ENCODE data around the gene ALDH1L2.
A peak's percentile ranks its signal among the peaks of the same experiment; 100 is the strongest.
"Not testable (repeated sequence)": the region's sequence is repeated elsewhere in the genome, so short reads cannot be mapped to it uniquely, and the experiment has no call there.

Gene ALDH1L2

GRCh38 chr12:105084251-105085250 lies at the start of gene ALDH1L2:
Gene ALDH1L2, minus strand, starts transcription at chr12:105084458. Its CDS starts 22 bp downstream, at chr12:105084436.
- DNase-seq: no peak

DNA sequence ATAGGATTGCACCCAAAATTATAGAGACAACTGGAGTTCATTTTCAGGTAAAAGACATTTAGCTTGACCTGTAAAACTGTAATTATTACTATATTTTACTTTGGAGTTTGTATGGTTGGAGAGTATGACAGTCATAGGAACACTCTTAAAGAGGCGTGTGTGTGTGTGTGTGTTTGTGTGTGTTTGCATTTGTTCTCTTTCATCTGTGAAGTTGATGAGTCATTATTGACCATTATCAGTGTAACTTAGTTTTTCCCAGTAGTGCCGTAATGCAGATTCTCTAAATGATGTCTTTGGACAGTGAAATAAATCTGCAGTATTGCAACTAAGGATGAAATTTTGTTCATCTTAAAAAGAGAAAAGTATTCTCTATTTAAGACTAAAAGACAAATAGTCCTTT lies 36.3 kb upstream of the ALDH1L2 start:
- DNase-seq: no peak

- no peak for DNase-seq
Observed at GRCh38 chr12:105116969-105117368, 32.7 kb upstream of the ALDH1L2 start.

- DNase-seq: no peak
Observed at GRCh38 chr12:105113094-105113493, 28.8 kb upstream of the ALDH1L2 start.

GRCh38 chr12:105110851-105111250 lies 26.6 kb upstream of the ALDH1L2 start:
- DNase-seq: no peak

DNA sequence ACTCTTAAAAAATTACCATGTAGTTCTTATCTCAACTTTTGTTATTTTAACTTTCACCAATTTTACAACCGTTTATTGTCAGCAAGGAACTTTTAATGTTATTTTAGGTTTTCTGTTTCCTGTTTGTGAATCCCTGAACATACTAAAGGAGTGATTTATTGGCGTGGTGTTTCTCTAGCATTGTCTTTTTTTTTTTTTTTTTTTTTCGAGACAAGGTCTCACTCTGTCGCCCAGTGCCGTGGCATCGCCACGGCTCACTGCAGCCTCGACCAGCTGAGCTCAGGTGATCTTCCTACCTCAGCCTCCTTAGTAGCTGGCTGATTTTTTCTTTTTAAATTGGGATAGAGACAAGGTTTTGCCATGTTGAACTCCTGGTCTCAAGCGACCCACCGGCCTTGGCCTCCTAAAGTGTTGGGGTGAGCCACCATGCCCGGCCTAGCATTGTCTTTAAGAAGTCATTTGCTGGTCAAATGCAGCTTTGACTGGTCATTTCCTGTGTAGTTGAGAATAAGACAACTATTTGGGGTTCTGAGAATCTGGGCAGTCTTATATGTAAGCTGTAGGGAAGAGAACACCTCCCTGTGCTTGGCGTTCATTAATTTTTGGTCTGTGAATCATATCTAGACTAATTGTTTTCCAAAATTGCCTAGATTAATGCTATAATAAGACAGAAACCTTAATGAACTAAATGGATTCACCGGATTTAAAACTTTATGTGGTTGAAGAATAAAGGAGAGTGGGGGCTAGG lies 25.4 kb upstream of the ALDH1L2 start:
- DNase-seq: no peak

- peak; percentile 39 for DNase-seq
Observed at GRCh38 chr12:105107494-105108371, 23.5 kb upstream of the ALDH1L2 start, which contains the start of gene WASHC4. Gene WASHC4, plus strand, starts transcription at chr12:105107731. Its CDS starts 70 bp downstream, at chr12:105107801.

- DNase-seq: no peak
Observed at GRCh38 chr12:105107171-105107493, 22.9 kb upstream of the ALDH1L2 start.

DNA sequence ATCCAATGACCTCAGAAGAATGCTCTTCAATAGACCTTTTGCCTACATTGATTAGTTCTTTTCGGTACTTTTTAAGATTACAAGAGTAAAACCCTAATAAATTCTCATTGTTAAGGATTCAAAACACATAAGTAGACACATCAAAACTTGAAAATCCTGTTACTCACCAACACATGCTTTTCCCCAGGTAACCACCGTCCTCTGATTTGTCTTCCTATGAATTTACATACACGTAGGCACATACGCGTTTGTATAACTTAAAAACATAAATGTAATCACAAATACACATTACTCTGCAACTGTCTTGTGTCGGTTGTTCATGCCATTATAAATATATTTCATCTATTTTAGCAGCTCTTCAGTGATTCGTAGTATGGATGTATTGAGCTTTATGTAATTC lies 22.4 kb upstream of the ALDH1L2 start:
- DNase-seq: no peak

DNA sequence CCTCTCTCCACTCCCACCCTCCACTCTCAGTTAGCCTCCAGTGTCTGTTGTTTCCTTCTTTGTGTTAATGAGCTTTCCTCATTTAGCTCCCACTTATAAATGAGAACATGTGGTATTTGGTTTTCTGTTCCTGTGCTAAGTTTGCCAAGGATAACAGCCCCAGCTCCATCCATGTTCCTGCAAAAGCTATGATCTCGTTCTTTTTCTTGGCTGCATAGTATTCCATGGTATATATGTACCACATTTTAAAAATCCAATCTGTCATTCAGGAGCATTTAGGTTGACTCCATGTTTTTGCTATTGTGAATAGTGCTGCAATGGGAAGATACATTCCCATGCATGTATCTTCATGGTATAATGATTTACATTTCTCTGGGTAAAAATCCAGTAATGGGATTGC lies 20.5 kb upstream of the ALDH1L2 start:
- DNase-seq: no peak

DNA sequence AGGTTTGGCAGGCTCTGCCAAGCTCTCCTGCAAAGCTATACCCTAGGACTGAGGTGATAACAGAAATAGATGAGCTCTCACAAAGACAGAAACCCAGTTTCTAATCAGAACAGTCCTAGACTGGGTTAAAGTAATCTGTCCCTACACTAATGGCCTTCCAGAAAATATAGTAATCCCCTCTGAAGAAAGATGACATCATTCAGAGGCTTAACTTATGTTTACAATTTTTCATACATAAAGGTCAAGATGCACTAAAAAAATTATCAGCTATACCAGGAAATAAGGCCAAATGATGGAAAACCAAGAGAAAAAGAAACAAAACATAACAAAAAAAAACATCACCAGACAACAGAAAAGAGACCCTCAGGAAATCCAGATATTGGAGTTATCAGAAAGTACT lies 18.4 kb upstream of the ALDH1L2 start:
- no peak for DNase-seq

GRCh38 chr12:105100998-105101397 lies 16.7 kb upstream of the ALDH1L2 start:
- no peak for DNase-seq

DNA sequence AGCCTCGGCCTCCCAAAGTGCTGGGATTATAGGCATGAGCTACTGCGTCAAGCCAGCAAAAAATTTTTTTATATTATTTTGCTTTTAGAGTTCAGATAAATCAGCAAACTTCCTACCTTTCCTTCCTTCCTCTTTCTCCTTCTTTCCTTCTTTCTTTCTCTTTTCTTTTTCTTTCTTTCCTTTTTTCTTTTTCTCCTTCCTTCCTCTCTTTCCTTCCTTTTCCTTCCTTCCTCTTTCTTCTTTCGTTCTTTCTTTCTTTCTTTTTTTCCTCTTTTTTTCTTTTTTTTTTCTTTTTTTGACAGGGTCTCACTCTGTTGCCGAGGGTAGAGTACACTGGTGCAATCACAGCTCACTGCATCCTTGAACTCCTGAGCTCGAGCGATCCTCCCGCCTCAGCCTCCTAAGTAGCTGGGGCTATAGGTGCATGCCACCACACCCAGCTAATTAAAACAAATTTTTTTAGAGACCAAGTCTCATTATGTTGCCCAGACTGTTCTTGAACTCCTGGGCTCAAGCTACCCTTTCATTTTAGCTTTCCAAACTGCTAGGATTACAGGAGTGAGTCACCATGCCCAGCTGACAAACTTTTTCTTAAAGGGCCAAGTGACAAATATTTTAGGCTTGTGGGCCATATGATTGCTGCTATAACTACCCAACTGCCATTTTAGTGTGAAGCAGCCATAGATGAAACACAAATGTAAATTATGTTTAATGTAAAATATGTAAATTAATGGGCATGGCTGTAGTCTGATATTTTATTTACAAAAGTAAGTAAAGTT lies 16.1 kb upstream of the ALDH1L2 start:
- no peak for DNase-seq

GRCh38 chr12:105099356-105099755 lies 15.1 kb upstream of the ALDH1L2 start:
- no peak for DNase-seq

GRCh38 chr12:105095338-105095737 lies 11.1 kb upstream of the ALDH1L2 start:
- DNase-seq: not testable (repeated sequence)

DNA sequence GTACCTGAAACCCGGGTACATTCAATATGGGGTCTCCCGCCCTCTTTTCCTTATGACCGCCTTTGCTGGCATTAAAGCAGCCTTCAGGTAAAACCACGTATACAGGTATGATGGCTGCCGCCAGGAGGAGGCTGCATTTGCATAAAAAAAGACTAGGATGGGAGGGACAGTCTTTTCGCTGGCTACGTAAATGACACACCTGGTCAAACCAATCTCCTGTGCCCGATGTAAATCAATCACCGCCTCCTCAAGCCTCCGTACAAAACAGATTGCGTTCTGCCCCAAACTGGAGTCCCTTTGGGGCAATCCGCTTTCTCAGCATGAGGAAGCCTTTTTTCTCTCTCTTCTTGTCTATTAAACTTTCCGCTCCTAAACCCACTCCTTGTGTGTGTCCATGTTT lies 8.1 kb upstream of the ALDH1L2 start:
- no peak for DNase-seq

DNA sequence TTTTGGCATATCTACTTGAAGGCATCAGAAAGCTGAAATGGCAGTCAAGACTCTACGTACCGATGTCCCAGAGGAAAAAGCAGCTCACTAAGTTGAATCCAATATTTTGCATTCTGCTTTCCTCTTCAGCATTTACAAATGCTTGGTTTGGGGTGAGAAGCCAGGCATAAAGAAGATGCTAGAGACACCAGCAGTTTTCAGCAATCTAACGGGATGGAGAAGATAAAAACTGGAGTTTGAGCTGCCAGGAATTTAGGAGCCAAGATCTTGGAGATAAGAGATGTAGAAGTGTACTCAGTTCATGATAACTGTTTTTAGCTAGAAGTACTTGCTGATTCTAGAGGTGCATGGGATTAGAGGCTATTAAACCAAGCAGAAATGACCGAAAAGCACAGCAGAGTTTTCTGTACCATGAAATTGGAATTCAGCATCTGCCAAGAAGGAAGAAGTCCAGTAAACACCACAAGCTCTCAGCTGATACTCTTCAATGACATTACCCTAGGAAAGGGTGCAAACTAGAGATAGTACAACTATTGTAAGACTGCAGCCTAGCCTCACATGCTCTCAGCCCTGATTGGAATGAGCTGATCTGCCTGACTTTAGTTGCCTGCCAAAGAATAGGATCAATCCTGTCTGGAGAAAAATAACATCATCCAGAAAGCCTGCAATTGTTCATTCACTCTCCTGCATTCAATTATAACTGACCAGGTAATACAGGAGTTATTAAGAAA lies 7.4 kb upstream of the ALDH1L2 start:
- no peak for DNase-seq

DNA sequence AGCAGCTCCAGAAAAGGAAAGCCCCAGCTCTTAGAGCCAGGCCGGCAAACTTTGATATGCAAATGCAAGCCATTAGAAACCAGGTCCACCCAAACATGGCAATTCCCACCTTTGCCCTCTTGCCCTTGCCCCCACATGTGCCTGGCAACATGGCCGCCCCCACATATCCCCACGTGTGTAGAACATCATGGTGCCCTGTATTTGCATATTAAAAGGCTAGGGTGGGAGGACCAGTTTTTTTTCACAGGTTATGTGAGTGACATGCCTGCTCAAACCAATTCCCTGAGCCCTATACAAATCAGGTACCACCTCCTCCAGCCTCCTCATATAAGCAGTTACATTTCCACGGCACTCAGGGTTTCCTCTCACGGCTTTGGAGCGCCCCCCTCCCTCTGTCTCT lies 6.1 kb upstream of the ALDH1L2 start:
- DNase-seq: no peak

- DNase-seq: no peak
Observed at GRCh38 chr12:105089817-105090216, 5.6 kb upstream of the ALDH1L2 start.

DNA sequence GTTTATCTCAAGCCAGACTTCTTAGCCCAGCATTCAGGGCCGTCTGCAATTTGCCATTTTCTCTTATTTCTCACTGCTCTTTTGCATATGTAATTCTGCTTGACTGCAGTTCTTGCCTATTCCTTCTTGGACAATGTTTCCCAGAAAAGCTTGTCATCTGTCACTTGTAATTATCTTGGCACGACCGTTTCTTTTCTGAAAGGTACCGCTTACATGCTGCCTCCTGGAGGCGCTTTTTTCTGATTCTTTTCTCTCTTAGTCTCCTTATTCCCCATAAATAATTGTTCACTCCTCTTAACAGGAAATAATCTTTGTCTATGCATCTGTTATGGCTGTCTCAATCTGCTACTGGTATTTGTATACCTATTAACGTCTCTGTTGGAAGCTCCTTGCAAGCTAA lies 1.2 kb upstream of the ALDH1L2 start:
- DNase-seq: peak; percentile 51

DNA sequence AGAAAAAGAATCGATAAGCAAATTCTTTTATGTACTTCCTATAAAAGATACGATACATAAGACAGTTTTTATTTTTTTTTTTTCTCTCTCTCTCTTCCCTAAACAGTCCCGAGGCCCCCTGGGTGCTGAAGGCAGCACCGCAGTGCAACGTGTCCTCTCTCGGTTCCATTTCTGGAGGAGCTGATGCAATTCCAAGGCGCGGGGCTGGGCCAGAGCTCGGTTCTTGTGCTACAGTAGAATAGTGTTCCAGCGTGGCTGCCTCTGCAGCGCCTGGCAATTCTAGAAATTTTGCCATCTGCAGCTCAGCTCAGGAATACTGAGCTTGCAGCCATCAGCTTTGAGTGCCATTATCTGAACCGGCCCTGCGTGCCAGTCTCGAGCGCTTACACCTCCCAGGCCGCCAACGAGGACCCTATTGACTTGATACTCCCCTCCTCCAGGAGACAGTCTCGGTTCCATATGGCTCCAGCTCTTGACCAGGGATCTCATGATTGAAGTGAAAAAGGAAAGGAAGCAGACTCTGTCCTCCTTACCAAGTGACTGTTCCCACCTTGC lies 630 bp downstream of the ALDH1L2 start:
- DNase-seq: peak; percentile 58
